ENCODE results near the gene ADARB2.

Gene ADARB2

DNA sequence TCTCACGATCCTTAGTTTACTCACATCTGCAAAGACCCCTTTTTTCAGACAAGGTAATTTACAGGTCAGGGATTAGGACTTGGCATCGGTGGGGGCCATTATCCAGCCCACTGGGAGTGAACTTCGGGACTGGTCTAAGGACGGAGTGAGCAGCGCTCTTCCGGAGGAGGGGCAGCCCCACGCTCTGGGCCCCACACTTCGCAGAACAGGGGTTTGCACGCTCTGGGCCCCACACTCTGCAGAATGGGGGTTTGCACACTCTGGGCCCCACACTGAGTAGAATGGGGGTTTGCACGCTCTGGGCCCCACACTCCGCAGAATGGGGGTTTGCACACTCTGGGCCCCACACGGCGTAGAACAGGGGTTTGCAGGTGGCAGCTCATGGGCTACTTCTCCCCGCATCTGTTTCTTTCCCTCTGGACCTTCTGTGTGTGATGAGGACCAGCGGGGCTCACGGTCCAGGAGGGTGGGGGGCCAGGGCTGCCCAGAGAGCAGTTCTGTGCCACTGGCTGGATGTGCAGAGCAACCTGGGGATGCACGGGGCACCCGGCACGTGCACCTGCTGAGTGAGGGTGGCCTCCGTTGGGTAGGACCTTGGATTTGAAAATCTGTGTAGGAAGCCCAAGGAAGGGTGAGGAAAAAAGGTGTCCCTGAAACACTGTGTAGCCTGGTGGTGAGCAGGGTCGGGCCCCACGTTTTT is 546.4 kb downstream of the ADARB2 start:
- no peak for DNase-seq

DNA sequence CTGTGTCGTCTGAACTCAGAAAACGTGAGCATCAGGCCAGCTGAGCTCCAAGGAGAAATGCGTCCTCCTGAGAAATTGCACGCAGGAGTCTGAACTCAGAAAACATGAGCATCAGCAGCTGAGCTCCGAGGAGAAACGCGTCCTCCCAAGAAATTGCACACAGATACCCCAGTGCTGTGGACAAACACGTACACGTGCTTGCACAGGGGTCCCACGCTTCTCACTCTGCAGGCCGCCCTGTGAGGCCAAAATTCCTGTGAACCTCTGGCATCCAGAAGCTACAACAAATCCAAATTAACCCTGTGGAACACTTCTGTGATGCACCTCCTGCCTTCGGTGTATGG is 547.3 kb downstream of the ADARB2 start:
- no peak for DNase-seq

- DNase-seq: no peak
Observed at GRCh38 chr10:1189166-1190051, 547.9 kb downstream of the ADARB2 start.

DNA sequence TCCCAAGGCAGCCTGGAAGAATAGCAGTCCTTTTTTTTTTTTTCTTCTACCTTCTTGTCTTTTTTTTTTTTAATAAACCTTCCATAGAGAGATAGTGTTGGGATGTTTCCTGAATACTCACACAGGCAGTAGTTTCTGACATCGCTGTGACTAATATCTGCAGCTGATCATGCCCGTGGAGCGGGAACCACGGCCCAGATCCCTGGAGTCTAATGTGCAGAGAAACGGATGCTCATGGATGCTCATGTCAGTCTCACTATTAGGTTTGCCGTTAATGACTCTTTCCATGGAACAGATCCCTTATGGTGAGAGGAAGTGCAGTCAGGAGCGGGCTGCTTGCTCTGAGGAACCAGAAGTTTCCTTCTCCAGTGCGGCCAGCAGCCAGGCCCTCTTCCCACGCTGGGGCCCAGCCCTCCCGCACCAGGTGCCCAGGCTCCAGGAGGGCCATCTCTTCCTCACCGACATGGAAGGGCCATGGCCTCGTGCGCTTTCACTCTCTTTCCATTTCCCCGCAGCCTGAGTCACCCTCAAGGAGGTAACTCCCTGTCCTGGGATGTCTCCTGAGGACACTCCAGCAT is 548.7 kb downstream of the ADARB2 start:
- DNase-seq: no peak

DNA sequence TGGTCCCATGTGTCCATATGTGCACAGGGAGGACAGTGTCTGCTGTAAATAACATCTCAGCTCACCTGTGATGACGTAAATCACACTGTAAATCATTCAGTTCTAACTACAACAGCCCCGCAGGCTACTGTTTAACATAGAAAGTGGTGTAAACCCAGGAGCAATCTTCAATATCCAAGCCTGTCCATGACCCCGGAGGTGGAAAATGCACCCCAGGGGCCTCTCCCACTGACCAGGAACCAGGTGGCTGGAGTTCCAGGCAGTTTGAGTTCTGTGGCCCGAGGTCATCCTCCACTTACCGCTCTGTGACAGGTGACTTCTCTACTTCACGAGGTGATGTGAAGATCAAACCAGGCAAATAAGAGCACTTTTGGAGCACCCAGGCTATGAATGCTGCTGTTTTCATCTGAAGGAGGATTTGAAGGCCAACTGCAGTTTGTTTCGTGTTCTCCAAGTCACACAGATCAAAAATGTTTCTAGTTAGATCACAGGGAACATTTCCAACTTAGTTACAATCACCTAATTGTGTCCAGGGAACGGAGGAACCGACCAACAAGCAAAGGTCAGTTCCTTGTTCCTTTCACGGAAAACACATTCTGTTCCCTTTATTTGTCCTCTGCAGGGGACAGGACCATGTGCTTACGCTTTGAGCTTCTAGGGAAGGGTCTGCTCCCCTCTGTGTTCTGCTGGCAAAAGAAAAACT is 549.3 kb downstream of the ADARB2 start:
- no peak for DNase-seq

- DNase-seq: no peak
Observed at GRCh38 chr10:1187151-1187854, 550.0 kb downstream of the ADARB2 start.

DNA sequence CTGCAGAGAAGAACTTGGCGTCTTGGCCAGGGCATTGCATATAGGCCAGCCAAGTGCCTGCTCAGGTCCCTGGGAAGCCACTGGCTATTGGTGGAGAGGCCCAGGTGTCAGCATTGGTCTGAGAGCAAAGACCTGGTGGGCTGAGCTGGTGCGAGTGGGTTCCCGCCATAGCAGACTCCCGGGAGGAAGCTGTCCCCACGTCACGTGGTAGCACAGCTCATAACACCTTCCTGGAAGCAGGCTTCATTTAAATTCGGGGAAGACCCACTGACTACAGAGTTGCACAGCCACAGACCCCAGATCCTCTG is 550.7 kb downstream of the ADARB2 start:
- no peak for DNase-seq

- no peak for DNase-seq
Observed at GRCh38 chr10:1185911-1186682, 551.2 kb downstream of the ADARB2 start.

- no peak for DNase-seq
Observed at GRCh38 chr10:1184541-1185430, 552.5 kb downstream of the ADARB2 start.

GRCh38 chr10:1183701-1184100 is 553.6 kb downstream of the ADARB2 start:
- no peak for DNase-seq

DNA sequence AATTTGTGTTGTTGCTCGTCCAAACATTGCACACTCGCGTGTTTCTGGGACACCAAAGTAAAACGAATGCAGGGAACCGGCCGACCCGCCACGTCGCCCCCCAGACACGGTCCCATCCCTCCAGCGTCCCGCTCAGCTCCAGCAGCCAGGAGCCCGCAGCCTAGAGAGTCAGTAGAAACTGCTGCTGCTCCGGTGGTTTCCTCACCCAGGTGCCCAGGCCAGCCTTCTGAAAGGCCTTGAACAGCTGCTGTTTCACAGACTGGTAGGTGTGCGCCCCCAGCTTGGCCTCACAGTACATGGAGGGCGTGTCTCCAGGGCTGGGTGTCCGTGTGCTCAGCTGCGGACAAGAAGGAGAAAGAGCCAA is 554.3 kb downstream of the ADARB2 start:
- DNase-seq: no peak

GRCh38 chr10:1182280-1183032 is 554.9 kb downstream of the ADARB2 start:
- DNase-seq: no peak

DNA sequence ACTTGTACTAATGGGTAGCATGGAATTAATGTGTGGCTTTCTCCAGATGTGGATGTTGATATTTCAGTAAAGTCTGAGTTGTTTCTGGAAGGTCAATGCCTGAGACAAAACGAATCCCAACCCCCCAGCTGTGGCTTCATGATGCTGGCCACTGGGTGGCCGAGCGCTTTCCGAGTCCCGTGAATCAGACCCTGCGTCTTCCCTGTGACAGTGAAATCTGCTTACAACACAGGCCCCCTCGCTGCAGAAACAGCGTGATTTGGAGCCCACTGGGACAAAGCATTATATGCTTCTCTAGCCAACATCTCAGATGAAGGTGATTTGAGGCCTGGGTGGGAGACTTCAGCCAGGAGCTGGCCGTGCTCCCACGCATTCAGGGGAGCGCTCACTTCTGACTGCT is 556.5 kb downstream of the ADARB2 start:
- no peak for DNase-seq

DNA sequence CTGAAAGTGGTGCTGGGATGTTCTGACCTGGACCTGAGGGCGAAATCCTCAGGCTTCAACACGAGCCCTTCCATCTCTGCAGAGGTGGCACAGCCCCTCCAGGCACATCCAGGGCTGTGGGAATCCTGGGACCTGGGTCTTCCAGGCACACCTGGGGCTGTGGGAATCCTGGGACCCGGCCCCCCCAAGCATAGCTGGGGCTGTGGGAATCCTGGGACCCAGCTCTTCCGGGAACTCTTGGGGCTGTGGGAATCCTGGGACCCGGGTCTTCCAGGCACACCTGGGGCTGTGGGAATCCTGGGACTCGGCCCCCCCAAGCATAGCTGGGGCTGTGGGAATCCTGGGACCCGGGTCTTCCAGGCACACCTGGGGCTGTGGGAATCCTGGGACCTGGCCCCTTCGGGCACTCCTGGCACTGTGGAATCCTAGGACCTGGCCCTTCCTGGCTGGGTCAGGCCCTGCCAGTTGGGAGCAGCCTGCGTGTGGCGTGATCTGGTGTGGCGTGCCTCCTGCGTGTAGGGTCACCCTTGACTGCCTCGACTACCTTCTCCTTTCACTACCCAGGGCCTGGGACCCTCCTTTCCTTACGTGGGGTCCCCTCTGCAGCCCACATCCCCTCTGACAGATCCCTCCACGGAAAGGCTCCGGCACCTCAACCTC is 557.1 kb downstream of the ADARB2 start:
- DNase-seq: no peak

GRCh38 chr10:1179346-1180070 is 557.8 kb downstream of the ADARB2 start:
- no peak for DNase-seq

DNA sequence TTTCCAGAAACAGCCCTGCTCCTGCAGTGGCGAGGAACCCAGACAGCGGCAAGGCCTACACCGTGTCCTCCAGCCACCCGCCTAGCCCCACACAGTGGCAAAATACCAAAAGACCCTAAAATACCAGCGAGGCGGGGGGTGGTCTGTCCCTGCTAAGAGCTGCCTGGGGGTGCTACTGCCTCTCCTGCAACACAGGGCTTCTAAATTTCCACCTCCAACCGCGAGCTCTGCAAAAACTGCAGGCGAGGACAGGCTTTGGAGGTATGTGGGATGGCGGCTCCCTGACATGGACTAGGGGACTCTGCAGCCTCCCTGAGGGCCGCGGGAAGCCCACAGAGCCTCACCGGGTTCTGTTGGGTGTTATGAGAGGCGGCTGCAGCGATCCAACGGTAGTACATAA is 558.8 kb downstream of the ADARB2 start:
- no peak for DNase-seq

- no peak for DNase-seq
Observed at GRCh38 chr10:1177936-1178335, 559.4 kb downstream of the ADARB2 start.

DNA sequence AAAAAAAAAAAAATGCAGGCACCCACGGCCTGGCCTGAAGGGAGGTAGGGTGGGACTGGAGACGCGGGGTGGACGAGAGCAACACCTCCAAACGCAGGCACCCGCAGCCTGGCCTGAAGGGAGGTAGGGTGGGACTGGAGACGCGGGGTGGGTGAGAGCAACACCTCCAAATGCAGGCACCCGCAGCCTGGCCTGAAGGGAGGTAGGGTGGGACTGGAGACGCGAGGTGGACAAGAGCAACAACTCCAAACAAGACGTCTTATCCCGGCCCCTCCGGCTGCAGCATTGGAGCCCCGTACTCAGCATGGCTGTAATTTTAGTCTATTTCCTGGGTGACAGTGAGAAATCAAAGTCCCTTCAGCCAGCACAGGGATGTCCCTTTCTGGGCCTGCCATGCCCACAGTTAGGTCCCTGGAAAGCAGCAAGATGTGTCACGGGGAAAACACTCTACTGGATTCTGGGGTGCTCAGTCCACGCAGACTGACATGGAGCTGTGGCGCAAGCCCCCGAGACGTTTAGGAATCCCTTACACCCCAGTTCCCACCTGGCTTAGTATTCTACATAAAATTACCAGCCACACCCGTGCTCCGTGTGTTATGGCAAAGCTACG is 561.3 kb downstream of the ADARB2 start:
- DNase-seq: no peak

DNA sequence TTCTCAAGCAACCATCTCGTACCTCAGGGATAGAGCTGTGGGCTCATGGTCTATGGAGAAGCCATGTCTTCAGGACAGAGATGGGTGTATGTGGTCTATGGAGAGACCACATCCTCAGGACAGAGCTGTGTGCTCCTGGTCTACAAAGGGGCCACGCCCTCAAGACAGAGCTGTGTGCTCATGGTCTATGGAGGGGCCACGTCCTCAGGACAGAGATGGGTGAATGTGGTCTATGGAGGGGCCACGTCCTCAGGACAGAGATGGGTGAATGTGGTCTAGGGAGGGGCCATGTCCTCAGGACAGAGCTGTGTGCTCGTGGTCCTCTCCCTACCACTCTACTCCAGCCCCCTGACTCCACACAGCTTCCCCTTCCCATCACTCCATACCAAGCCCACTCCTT is 563.3 kb downstream of the ADARB2 start:
- no peak for DNase-seq

All from GDM1 (cell line).